HG02981 (cell line): ENCODE measurements around the gene SHISA7.
"Not testable (repeated sequence)": the region's sequence is repeated elsewhere in the genome, so short reads cannot be mapped to it uniquely, and the experiment has no call there.

Experiments
- ATAC-seq: cut with Tn5 transposase; IDR thresholded peaks from one replicate; pipeline ENCODE4 v1.9.1; 2021; ENCODE audit warnings: mild to moderate bottlenecking, moderate library complexity; ENCODE audit not compliant: unreplicated experiment

SHISA7 gene

GRCh38 chr19:55448175-55448490, 5.0 kb upstream of the SHISA7 start:
- not testable (repeated sequence) for ATAC-seq

DNA sequence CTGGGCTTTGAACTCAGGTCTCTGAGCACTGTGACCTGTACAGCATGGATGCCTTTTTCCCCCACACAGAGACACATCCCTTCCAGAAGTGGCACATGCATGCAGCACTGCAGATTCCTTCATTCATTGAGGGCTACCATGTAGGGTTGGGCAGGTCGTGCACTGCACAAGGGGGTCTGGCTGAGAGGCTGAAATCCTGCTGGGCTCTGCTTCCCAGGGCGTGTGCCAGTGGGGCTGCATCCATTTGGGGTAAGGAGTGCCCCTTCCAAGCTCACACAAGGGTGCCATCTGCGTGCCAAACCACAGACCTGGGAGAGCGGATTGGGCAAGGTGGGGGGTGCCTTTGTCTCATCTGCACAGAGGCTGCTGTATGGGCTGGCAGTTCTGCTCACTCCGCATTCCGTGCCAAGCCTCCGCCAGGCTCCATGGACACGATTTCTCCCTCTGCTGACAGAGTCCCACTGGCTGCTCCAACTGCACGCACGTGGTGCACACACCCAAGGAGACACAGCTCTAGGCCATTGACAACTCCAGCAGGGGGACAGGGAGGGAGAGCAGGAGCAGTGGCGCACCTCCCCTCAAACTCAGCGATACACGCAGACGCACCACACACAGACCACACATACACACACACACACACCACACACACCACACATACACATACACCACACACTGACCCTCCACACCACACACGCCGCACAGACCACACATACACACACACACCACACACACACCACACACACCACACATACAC, 4.5 kb upstream of the SHISA7 start:
- no peak for ATAC-seq

DNA sequence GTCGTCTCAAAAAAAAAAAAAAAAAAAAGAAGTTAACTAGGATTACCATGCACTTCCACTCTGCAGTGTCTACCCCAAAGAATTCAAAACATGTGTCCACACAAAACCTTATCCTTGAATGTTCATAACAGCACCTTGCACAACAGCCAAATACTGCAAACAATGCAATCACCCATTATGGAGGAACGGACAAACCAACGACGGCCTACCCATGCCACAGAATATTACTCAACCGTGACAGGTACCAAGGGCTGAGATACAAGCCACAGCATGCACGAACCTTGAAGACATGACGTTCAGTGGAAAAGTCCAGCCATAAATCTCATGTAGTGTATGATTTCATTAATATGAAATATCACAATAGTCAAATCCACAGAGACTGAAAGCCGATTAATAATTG, 3.0 kb upstream of the SHISA7 start:
- ATAC-seq: no peak

GRCh38 chr19:55444646-55445045, 1.5 kb upstream of the SHISA7 start:
- ATAC-seq: no peak

DNA sequence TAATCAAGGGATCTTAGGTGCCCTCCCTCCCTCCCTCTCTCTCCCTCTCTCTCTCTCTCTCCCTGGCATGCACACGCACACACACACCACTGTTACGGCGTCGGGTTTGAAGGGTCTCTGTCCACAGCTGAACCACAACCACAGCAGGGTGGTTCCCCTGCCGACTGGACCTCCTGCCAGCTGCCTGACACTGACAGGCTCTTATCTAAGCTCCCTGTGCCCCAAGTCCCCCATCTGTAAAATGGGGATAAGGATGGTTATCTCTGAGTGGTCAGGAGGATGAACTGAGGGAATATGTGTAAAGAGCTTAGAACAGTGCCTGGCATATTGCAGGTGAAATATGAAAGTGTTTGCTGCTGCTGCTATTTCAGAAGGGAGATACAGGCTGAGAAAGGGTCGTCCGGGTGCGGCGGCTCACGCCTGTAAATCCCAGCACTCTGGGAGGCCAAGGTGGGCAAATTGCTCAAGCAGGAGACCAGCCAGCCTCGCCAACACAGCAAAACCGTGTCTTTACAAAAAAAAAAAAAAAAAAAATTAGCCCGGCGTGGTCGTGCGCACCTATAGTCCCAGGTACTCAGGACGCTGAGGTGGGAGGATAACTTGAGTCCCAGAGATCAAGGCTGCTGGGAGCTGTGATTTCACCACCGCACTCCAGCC, 852 bp upstream of the SHISA7 start:
- ATAC-seq: no peak

DNA sequence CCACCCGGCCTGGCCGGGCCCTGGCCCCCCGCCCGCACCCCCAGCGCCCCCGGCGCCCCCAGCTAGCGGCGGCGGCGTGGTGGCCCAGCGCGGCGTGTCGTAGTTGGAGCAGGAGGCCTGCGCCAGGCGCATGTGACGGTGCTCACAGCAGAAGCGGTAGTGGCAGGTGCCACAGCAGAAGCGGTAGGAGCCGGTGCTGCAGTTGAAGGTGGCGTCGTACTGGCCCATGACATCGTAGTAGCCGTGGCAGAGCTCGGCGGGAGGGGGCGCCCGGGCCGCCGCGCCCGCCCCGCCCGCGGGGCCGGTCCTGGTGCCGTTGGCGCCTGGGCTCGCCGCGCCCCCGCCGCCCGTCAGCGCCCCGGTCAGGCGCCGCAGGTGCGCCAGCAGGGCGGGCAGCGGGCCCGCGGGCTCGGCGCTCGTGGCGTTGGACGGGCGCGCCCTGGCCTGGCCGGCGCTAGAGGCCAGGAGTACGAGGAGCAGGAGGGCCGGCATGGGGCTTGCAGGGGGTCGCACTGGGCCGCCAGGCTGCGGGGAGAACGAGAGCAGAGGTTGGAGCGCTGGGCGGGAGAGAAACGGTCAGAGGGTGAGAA, 633 bp downstream of the SHISA7 start:
- no peak for ATAC-seq

- ATAC-seq: no peak
Measured at GRCh38 chr19:55441692-55442321, 1.3 kb downstream of the SHISA7 start.

DNA sequence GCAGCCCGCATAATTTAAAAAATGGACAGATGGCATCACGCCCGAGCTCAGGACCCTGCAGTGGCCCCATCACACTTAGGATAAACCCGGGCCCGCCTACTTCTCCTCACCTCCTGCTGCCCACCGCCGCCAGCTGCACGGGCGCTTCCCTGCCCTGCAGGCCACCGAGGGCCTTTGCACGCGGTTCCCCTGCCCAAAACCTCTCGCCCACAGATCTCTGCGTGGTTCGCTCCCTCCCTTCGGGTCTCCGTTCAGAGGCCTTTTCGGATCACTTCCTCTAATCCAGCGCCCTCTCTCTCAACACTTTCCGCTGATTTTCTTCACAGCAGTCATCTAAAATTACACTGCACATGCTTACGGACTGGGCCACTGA, 1.8 kb downstream of the SHISA7 start:
- ATAC-seq: no peak

DNA sequence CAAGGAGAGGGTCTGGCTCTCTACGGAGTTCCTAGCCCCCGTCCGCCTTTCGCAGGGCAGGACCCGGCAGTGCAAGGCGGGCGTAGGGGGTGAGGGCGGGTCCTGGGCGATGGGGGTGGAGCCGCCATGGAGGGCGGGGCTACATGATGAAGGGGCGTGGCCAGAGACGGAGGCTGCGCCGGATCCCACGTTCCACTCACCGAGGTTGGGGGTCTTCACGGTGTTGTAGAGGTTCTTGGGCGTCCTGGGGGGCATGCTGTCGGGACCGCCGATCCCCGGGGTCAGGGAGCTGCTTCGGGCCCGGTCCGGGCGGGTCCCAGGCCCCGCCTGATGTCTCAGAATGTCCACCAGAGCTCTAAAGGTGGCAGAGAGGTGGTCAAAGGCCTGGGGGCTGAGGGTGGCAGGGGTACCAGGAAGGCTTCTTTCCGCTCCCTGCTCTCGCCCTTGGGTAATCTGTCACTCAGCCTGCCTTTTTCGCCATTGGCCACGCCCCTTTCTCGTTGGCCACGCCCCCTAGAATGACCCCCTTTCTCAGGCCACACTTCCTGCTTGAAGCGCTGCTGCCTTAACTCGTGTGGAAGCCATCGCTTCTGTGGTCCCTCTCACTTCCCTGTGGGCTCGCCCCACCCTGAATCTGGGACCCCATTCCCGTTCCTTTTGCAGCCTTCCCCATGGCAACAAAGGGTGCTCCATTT, 2.5 kb downstream of the SHISA7 start:
- no peak for ATAC-seq

DNA sequence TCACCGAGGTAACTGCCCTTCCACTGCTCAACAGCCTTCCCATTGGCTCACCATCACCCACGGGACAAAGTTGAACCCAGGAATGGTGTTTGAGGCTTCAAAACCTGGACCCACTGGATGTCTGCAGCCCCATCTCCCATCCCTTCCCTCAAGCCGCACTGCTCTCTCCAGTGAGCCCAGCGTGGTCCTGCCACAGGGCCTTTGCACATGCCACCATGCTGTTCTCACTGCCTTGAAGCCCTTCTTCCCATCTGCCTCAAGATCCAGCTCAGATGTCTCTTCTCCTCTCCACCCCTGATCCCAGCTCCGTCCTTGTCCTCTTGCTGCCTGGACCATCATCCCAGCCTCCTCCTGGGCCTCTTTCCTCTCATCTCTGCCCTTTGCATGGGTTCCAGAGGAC, 4.0 kb downstream of the SHISA7 start:
- no peak for ATAC-seq

GRCh38 chr19:55437410-55437809, 5.7 kb downstream of the SHISA7 start:
- ATAC-seq: no peak

DNA sequence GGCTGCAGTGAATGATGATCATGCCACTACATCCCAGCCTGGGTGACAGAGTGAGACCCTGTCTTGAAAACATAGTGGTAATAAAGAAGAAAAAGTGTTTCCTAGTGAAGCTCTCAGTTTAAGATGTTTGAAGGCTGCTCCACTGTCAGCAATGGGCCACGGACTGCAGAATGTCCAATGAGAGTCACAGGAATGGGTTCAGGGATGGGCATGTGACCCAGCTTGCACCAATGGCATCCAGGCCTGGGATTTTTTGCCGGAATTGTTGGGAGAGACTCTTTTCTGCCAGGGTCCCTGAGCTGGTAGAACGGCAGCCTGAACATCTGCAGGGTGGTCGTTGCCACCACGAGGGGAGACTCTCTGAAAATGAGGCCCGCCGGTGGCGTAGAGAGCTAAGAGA, 6.3 kb downstream of the SHISA7 start:
- no peak for ATAC-seq

- no peak for ATAC-seq
Measured at GRCh38 chr19:55435020-55435419, 8.1 kb downstream of the SHISA7 start.

DNA sequence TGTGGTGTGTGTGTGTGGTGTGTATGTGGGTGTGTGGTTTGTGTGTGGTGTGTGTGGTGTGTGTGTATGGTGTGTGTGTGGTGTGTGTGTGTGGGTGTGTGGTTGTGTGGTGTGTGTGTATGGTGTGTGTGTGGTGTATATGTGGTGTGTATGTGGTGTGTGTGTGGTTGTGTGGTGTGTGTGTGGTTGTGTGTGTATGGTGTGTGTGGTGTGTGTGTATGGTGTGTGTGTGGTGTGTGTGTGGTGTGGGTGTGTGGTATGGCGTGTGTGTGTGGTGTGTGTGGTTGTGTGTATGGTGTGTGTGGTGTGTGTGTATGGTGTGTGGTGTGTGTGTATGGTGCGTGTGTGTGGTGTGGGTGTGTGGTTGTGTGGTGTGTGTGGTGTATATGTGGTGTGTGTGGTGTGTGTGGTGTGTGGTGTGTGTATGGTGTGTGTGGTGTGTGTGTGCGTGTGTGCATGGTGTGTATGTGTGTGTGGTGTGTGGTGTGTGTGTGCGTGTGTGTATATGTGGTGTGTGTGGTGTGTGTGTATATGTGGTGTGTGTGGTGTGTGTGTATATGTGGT, 8.7 kb downstream of the SHISA7 start:
- no peak for ATAC-seq

GRCh38 chr19:55433292-55433691, 9.8 kb downstream of the SHISA7 start:
- no peak for ATAC-seq

DNA sequence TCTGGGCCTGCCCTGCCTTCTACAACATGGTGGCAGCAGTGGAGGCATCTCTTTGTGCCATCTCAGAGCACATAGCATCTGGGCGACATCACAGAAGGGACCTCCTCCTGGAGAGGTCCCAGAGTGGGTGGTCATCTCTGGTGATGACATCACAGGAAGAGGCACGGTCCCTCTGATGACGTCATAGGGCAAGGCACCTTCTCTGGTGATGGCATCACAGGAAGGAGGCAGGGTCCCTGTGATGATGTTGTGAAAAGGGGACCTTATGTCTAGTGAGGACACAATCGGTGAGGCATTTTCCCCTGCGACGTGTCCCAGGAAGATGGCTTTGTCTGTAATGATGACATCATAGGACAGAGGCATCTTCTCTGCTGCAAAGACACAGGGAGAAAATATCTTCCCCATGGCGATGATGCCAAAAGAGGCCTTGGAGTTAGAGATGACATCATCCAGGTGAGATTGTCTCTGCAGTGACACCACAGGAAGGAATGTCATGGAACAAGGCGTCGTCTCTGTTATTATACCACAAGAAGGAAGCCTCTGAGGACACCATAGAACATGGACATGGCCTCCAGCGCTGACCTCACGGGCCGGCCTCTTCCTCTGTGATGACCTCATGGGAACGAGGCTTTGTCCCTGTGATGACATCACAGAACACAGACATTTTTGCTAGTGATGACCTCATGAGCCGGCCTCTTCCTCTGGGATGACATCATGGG, 10.7 kb downstream of the SHISA7 start:
- no peak for ATAC-seq

GRCh38 chr19:55431183-55431582, 11.9 kb downstream of the SHISA7 start:
- no peak for ATAC-seq

- ATAC-seq: no peak
Measured at GRCh38 chr19:55426042-55426441, 17.1 kb downstream of the SHISA7 start.

DNA sequence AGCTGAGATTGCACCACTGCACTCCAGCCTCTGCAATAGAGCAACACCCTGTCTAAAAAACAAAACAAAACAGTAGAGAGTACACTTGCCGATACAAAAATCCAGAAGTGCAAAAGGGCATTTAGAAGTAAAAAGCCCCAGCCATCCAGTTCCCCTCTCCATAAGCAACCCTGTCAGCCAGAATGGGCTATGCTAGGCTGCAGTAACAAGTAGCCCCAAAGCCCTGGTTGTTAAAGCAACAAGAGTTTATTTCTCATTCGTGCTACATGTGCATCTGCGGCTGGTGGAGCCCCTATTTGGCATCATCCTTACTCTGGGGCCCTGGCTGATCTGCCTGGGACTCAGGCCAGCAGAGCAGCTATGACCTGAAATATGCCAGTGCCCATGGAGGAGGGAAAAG, 18.6 kb downstream of the SHISA7 start:
- no peak for ATAC-seq

GRCh38 chr19:55423225-55424005, 19.7 kb downstream of the SHISA7 start:
- no peak for ATAC-seq
